HG02981 (cell line): Measurements from ENCODE around the gene IFT20.

Experiments
- ATAC-seq: cut with Tn5 transposase; IDR thresholded peaks from one replicate; pipeline ENCODE4 v1.9.1; 2021; ENCODE audit warnings: mild to moderate bottlenecking, moderate library complexity; ENCODE audit not compliant: unreplicated experiment

IFT20 gene

DNA sequence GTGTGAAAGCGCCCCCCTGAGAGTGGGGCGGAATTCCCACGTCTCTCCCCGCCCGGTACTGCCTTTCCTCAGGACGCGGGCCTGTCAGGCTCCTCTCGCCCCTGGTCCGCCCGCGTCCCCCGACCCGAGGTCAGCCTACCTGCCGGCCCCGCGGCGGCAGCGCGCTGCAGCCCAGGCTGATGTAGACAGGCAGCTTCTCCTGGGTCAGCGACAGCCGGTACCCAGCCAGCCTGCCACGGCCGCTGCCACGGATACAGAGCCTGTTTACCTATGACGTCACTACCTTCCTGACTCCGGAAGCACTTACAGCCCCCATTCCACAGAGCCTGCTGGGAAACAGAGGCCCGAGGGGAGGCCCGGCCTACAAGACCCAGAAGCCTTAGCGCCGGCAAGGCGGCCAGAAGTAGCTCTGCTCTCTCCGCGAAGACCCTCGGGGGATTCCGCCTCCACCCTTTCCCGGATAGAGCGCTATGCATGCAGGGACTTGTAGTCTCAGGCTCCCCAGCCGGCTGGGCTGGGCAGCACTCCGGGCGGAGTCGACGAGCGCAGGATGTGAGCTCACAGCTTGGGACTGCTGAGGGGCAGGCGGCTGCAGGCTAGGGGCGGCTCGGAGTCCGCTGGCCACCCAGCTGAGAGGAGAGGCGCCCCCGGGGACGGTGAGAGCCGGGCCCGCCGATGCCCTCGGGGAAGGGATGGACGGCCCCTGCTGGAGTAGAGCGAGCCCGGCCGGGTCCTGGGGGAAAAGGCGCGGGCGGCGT lies at the start of gene IFT20, which contains the start of gene TNFAIP1:
TSS of gene IFT20 (minus strand) at position 272 of the 758 bp plus-strand sequence. CDS start 3,487 bp downstream, outside the sequence.
TSS of gene TNFAIP1 (plus strand) at position 561 of the 758 bp plus-strand sequence. CDS start 3,761 bp downstream, outside the sequence.
- peak; percentile 96 for ATAC-seq

DNA sequence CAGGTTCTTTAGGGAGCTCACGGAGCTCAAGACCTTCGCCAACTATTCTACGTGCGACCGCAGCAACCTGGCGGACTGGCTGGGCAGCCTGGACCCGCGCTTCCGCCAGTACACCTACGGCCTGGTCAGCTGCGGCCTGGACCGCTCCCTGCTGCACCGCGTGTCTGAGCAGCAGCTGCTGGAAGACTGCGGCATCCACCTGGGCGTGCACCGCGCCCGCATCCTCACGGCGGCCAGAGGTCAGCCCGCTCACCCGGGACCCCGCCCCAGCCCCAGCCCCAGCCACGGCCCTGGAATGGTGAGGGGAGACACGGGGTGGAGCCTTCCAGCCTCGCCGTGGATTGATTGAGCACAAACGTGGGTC lies 49.7 kb upstream of the IFT20 start:
- ATAC-seq = peak; percentile 32

DNA sequence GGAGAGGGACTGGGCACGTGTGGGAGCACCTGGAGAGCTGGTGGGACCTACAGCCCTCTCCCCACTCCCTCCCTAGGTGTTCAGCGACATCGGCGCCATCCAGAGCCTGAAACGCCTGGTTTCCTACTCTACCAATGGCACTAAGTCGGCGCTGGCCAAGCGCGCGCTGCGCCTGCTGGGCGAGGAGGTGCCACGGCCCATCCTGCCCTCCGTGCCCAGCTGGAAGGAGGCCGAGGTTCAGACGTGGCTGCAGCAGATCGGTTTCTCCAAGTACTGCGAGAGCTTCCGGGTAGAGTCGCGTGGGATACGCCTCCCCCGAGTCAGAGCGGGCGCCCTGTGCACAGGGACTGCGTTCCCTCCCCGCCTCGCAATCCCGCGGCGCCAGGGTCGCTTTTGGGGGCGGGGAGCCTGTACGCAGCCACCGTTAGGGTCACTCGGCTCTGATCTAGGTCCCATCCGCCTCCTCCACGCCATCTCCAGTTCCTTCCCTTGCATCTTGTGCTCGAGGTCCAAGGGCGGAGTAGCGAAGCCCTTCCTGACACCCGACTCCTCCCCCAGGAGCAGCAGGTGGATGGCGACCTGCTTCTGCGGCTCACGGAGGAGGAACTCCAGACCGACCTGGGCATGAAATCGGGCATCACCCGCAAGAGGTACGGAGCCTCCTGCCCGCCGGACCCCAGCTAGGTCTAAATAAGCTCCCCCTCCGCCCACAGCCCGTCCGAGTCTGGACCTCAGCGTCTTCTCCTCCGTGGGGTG lies 49.2 kb upstream of the IFT20 start:
- peak; percentile 73 for ATAC-seq

GRCh38 chr17:28381141-28381825 lies 46.0 kb upstream of the IFT20 start:
- no peak for ATAC-seq

- ATAC-seq = no peak
These were observed 44.8 kb upstream of the IFT20 start for GRCh38 chr17:28379814-28380801.

GRCh38 chr17:28372945-28373274 lies 37.6 kb upstream of the IFT20 start:
- no peak for ATAC-seq

- ATAC-seq = peak; percentile 27
These were observed 37.1 kb upstream of the IFT20 start for GRCh38 chr17:28372203-28372944.

- peak; percentile 64 for ATAC-seq
These were observed 36.3 kb upstream of the IFT20 start, which contains the start of gene SARM1 for GRCh38 chr17:28371245-28372202. TSS of gene SARM1 (plus strand) at chr17:28371694. CDS start at chr17:28372033, 339 bp downstream.

DNA sequence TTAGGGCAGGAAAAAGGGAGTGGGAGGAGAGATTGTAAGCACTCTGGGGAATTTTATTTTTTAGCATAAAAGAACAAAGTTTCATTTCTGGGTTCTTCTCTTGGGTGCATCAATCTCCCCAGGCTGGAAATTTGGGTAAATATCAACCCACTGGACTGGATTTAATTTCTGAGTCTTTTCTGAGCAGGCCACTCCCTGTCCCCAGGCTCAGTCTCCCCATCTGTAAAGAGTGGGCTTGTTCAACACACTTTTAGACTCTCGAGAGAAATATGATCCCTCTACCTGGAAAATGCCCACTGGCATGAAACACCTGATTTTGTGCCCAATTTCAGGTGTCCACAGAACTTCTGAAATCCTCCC lies 35.5 kb upstream of the IFT20 start:
- no peak for ATAC-seq

- ATAC-seq = no peak
These were observed 34.9 kb upstream of the IFT20 start, which contains the start of gene VTN for GRCh38 chr17:28370035-28370743. TSS of gene VTN (minus strand) at chr17:28370307. CDS start at chr17:28370203, 104 bp downstream.

DNA sequence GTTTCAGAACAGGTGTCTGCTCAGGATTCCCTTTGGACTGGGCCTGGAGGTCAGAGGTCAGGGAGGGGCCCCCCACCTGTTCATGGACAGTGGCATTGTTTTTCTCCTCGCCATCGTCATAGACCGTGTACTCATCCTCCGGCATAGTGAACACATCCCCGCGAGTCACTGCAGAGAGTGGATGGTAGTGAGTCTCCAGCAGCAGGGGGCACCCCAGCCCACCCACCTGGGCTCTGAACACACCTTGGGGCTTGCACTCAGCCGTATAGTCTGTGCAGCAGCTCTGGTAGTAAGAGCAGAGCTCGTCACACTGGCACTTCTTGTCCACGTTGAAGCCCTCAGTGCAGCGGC lies 34.4 kb upstream of the IFT20 start:
- no peak for ATAC-seq

DNA sequence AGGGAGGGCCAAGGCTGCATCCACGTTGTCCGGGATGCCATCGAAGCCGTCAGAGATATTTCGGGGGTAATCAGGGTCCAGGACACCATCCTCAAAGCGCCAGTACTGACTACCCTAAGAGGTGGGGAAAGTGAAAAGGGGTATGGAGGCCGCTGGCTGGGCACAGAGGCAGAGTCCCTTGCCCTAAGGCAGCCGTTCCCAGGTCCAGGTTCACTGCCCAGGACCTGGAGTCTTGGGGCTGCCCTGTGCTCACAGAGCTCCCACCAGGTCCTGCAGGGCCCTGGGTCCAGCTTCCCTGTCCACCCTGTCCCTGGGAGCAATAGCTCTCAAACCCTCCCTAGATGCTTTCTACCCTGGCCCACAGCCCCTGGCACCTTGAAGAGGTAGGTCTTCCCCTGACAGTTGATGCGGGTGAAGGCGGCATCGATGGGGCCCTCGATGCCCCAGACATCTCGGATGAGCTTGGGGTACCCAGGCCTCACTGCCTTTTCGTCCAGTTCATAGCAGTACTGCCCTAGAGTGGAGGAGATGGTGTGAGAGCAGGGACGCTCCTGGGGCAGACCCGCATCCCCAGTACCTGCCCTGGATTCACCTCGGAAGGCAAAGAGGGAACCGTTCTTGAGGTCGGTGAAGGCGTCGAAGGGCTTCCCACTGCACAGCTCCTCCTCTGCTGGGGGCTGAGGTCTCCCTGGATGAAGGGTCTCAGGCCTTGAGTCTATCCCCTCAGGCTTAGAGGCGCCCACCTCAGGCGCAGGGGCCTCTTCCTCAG lies 33.8 kb upstream of the IFT20 start:
- no peak for ATAC-seq

- no peak for ATAC-seq
These were observed 33.1 kb upstream of the IFT20 start for GRCh38 chr17:28368306-28368831.

- no peak for ATAC-seq
These were observed 32.5 kb upstream of the IFT20 start for GRCh38 chr17:28367641-28368305.

DNA sequence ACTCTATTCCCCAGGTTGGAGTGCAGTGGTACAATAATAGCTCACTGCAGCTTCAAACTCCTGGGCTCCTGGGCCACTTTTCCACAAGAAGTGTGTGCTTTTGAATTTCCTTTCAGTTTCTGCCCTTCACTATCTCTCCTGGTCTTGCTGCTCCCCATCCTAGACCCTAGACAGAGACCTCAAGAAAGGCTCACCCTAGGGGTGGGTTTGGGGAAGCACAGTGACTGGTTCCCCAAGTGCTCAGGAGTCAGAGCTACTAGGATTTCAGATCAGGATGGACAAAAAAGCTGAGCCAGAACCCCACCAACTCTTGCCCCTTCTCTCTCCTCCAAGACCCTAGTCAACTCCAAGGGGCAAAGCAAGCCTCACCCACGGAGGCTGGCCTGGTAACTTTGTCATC lies 31.3 kb upstream of the IFT20 start:
- no peak for ATAC-seq

DNA sequence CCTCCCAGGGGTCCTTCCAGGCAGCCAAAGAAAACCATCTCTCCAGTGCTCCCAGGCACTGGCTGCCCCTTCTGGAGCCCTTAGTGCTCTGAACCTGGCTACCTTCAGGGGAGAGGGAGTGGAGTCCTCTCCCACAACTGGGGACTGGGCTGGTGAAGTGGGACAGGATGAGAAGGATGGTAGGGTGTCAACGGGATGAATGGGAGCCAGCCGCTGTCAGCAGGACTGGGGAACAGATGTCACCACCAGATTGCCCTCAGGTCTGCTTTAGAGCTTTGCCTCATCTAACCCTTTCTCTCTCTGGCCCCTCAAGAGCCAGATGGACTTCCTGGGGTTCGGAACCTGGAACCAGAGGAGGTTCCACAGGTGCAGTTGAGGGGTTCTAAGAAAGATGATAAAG lies 30.2 kb upstream of the IFT20 start:
- ATAC-seq = no peak
